SK-N-SH (cell line): ENCODE measurements around the gene CLPTM1L. TPM values are rescaled to one million over a fixed set of nuclear protein-coding genes. Genes with fewer than 3 reads are reported as not detected.

Experiments used
- CTCF ChIA-PET: fragments of 300-600, 350-600 bp; formaldehyde crosslinking; extraction: SDS; loops from one replicate; lab custom pipeline; 2021; lab: Yijun Ruan, JAX
- POLR2A ChIA-PET: fragments of 350-600 bp; sonication (Branson Sonifier 250); formaldehyde crosslinking; extraction: SDS; loops from one replicate; lab custom pipeline; 2020; ENCODE audit warnings: antibody characterized with exemption, inconsistent platforms; lab: Yijun Ruan, JAX
- DNase-seq: peaks from one replicate; pipeline ENCODE4 v3.0.0; 2012
- H2AFZ ChIP-seq: fragments of 200-600 bp; sonication (generic); 2 replicates; pipeline ENCODE4 v1.8.1; 2016; ENCODE audit warnings: antibody characterized with exemption, mild to moderate bottlenecking, low read depth
- H3F3A ChIP-seq: fragments of 200-600 bp; sonication (generic); replicated peaks from 2 replicates; pipeline ENCODE3; 2016; ENCODE audit warnings: antibody characterized with exemption, mild to moderate bottlenecking; ENCODE audit not compliant: insufficient read depth
- H3K27ac ChIP-seq, 2 experiments: fragments of 200-500 bp in 1 of 2; fragments of 200-600 bp in 1 of 2; sonication (Bioruptor generic) in 1 of 2; sonication (generic), shearing (Covaris generic) in 1 of 2; 2 replicates each; pipeline versions ENCODE4 v1.5.1 to v1.6.1; 2014 to 2016; ENCODE audit warnings: low read depth in 2 of 2, inconsistent platforms in 1 of 2, low read length in 1 of 2, mild to moderate bottlenecking in 1 of 2, mixed read lengths in 1 of 2
- H3K27me3 ChIP-seq: fragments of 200-600 bp; sonication (generic), shearing (Covaris generic); 2 replicates; pipeline ENCODE4 v1.6.1; 2016; ENCODE audit warnings: mixed run types; ENCODE audit not compliant: insufficient read depth
- H3K36me3 ChIP-seq, 2 experiments: fragments of 200-500 bp in 1 of 2; fragments of 200-600 bp in 1 of 2; sonication (Bioruptor generic) in 1 of 2; sonication (generic) in 1 of 2; replicated peaks in 1 of 2; 2 replicates each; pipeline versions ENCODE3 to v1.5.1; 2014 to 2016; ENCODE audit warnings: low read length in 1 of 2, mild to moderate bottlenecking in 1 of 2; ENCODE audit not compliant: insufficient read depth in 2 of 2, control insufficient read depth in 1 of 2
- H3K4me1 ChIP-seq, 2 experiments: fragments of 200-500 bp in 1 of 2; fragments of 200-600 bp in 1 of 2; sonication (Bioruptor generic) in 1 of 2; sonication (generic), shearing (Covaris generic) in 1 of 2; 2 replicates each; pipeline versions ENCODE4 v1.5.1 to v1.6.1; 2014 to 2016; ENCODE audit warnings: low read depth in 1 of 2, low read length in 1 of 2, mixed run types in 1 of 2; ENCODE audit not compliant: insufficient read depth in 2 of 2, control insufficient read depth in 1 of 2
- H3K4me2 ChIP-seq: fragments of 200-600 bp; sonication (generic), shearing (Covaris generic); 2 replicates; pipeline ENCODE4 v1.6.1; 2017; ENCODE audit warnings: mixed run types
- H3K4me3 ChIP-seq, 2 experiments: fragments of 200-500 bp in 1 of 2; fragments of 200-600 bp in 1 of 2; sonication (Bioruptor generic) in 1 of 2; sonication (generic), shearing (Covaris generic) in 1 of 2; 2 replicates each; pipeline versions ENCODE4 v1.5.1 to v1.8.1; 2014 to 2016; ENCODE audit warnings: low read depth in 2 of 2, inconsistent platforms in 1 of 2, low read length in 1 of 2, mild to moderate bottlenecking in 1 of 2, mixed read lengths in 1 of 2, moderate library complexity in 1 of 2
- H3K79me2 ChIP-seq: fragments of 200-600 bp; sonication (generic); 2 replicates; pipeline ENCODE4 v1.8.1; 2017; ENCODE audit warnings: mild to moderate bottlenecking; ENCODE audit not compliant: insufficient read depth
- H3K9ac ChIP-seq: fragments of 200-600 bp; sonication (generic); 2 replicates; pipeline ENCODE4 v1.6.1; 2017; ENCODE audit warnings: mixed run types
- H3K9me2 ChIP-seq: fragments of 200-600 bp; sonication (generic); 2 replicates; pipeline ENCODE4 v1.6.1; 2017; ENCODE audit warnings: mixed run types
- H3K9me3 ChIP-seq: fragments of 200-600 bp; sonication (generic); 2 replicates; pipeline ENCODE4 v1.6.1; 2017; ENCODE audit warnings: mixed run types, mild to moderate bottlenecking, moderate library complexity
- H4K20me1 ChIP-seq: fragments of 200-600 bp; sonication (generic); 2 replicates; pipeline ENCODE4 v1.6.1; 2017; ENCODE audit warnings: mild to moderate bottlenecking, mixed run types; ENCODE audit not compliant: insufficient read depth
- ELF1 ChIP-seq: IDR thresholded peaks from 2 replicates; pipeline ENCODE4 v1.4.0; 2012
- FOXJ3 ChIP-seq: sonication (generic); formaldehyde crosslinking; IDR thresholded peaks from 2 replicates; pipeline ENCODE4 v1.5.1; 2020; ENCODE audit warnings: mild to moderate bottlenecking, missing genetic modification reagents
- MEF2A ChIP-seq: IDR thresholded peaks from 2 replicates; pipeline ENCODE4 v1.4.0; 2012; ENCODE audit warnings: low read depth, borderline replicate concordance
- MXI1 ChIP-seq: IDR thresholded peaks from 2 replicates; pipeline ENCODE4 v1.6.1; 2012; ENCODE audit warnings: mild to moderate bottlenecking, low read depth, low read length, improper control_type of control experiment
- NFIC ChIP-seq: IDR thresholded peaks from 2 replicates; pipeline ENCODE4 v1.4.0; 2012; ENCODE audit warnings: borderline replicate concordance
- TAF1 ChIP-seq: IDR thresholded peaks from 2 replicates; pipeline ENCODE4 v1.6.1; 2012; ENCODE audit warnings: low read depth, mild to moderate bottlenecking, low read length, moderate library complexity, borderline replicate concordance
- YY1 ChIP-seq: IDR thresholded peaks from 2 replicates; pipeline ENCODE4 v1.4.0; 2012; ENCODE audit warnings: low read depth, mild to moderate bottlenecking
- WGBS: methylation state at CpG from one replicate; pipeline ENCODE4 v1.1.6; 2017; ENCODE audit warnings: low lambda C conversion rate; 5-methylcytosine and 5-hydroxymethylcytosine counted together
- polyA plus RNA-seq, 3 experiments: library from polyadenylated mRNA; depleted of rRNA; stranded (reverse); fragments of >200 nt; gene quantifications; 2 replicates each; pipeline ENCODE4 v1.2.3, GENCODE V29; 2012
- TF ChIP-seq, protein P1 (sequence below): IDR thresholded peaks from 2 replicates; pipeline ENCODE4 v1.4.0; 2012; ENCODE audit warnings: low read depth, borderline replicate concordance
- TF ChIP-seq, protein P2 (sequence below): IDR thresholded peaks from 2 replicates; pipeline ENCODE4 v1.6.1; 2012; ENCODE audit warnings: mild to moderate bottlenecking, low read depth, low read length, moderate library complexity
- TF ChIP-seq, protein P3 (sequence below): IDR thresholded peaks from 2 replicates; pipeline ENCODE4; 2012
- TF ChIP-seq, protein P4 (sequence below): IDR thresholded peaks from 2 replicates; pipeline ENCODE4 v1.4.0; 2012; ENCODE audit warnings: low read depth, borderline replicate concordance
- TF ChIP-seq, protein P5 (sequence below): IDR thresholded peaks from 2 replicates; pipeline ENCODE4 v1.4.0; 2012; ENCODE audit warnings: low read depth

CLPTM1L gene
- polyA plus RNA-seq, 1 of the 3 experiments (the other 2 are of a cell fraction) = 202 TPM

DNA sequence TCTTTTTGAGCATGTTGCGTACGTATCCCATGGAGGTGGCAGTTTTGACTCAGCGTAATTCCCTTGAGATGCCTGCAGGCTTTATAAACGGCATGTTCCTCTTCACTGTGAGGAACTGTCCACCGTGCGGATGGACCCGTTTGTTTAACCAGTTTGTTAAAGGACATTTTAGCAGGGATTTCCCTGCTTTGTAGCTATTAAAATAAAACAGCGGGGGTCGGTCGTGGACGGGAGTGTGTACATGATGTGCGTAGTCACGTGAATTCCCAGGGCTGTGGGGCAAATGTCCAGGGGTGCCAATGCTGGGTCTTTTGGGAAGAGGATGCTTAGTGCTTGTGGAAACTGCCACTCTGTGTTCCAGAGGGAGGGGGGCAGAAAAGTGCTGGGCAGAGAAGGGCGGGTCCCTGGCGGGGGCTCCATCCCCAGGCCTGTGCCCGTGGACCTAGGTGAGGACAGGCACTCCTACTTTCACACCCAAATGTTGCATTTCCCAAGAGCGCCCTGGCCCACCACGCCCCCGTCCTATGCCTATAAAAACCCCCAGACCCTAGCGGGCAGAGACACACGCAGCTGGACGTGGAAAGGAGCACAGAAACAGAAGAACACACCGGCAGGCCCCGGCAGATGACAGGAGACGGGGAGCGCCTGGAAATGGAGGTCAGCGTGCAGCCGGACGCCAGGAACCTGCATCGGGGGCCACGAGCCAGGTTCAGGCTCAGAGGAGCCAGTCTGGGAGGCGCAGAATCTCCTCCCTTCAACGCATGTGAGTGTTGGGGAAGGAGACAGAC is 46.0 kb downstream of the CLPTM1L start:
- Histone ChIP-seq H3K4me1 (peaks cover 0 to 2% of the 10 kb centered on the region in 2 experiments; a peak in 1 of 4 replicates), H3F3A (no peaks in the 10 kb centered on the region), H2AFZ (no peak overlapping the region), H3K9me2 (no peaks in the 10 kb centered on the region), H3K27ac (no peak overlapping the region), H3K36me3 (no peaks in the 10 kb centered on the region), H3K27me3 (peaks cover 39% of the 10 kb centered on the region; the same call in 1 of the 2 replicates), H3K4me2 (no peak overlapping the region), H4K20me1 (no peaks in the 10 kb centered on the region), H3K79me2 (no peaks in the 10 kb centered on the region), H3K9ac (no peak overlapping the region), H3K4me3 (no peak overlapping the region), H3K9me3 (peaks cover 8% of the 10 kb centered on the region; the same call in 1 of the 2 replicates)
- 60% methylated on average over 33 of the region's 33 CpGs for WGBS
- ChIA-PET CTCF (interaction anchor here (0.6 to 1.0 kb wide), 2 partner anchors 8 to 22 kb away, joined by 3 read pairs; no protein-coding TSS in a partner anchor), POLR2A (no interaction called here)
- no peak for DNase-seq
- TF ChIP-seq NFIC = no peak
- no peak for TF ChIP-seq ELF1
- no peak for TF ChIP-seq YY1
- TF ChIP-seq, protein P1, sequence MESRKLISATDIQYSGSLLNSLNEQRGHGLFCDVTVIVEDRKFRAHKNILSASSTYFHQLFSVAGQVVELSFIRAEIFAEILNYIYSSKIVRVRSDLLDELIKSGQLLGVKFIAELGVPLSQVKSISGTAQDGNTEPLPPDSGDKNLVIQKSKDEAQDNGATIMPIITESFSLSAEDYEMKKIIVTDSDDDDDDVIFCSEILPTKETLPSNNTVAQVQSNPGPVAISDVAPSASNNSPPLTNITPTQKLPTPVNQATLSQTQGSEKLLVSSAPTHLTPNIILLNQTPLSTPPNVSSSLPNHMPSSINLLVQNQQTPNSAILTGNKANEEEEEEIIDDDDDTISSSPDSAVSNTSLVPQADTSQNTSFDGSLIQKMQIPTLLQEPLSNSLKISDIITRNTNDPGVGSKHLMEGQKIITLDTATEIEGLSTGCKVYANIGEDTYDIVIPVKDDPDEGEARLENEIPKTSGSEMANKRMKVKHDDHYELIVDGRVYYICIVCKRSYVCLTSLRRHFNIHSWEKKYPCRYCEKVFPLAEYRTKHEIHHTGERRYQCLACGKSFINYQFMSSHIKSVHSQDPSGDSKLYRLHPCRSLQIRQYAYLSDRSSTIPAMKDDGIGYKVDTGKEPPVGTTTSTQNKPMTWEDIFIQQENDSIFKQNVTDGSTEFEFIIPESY = no peak
- TF ChIP-seq MEF2A = no peak
- TF ChIP-seq MXI1 = no peak
- TF ChIP-seq, protein P2, sequence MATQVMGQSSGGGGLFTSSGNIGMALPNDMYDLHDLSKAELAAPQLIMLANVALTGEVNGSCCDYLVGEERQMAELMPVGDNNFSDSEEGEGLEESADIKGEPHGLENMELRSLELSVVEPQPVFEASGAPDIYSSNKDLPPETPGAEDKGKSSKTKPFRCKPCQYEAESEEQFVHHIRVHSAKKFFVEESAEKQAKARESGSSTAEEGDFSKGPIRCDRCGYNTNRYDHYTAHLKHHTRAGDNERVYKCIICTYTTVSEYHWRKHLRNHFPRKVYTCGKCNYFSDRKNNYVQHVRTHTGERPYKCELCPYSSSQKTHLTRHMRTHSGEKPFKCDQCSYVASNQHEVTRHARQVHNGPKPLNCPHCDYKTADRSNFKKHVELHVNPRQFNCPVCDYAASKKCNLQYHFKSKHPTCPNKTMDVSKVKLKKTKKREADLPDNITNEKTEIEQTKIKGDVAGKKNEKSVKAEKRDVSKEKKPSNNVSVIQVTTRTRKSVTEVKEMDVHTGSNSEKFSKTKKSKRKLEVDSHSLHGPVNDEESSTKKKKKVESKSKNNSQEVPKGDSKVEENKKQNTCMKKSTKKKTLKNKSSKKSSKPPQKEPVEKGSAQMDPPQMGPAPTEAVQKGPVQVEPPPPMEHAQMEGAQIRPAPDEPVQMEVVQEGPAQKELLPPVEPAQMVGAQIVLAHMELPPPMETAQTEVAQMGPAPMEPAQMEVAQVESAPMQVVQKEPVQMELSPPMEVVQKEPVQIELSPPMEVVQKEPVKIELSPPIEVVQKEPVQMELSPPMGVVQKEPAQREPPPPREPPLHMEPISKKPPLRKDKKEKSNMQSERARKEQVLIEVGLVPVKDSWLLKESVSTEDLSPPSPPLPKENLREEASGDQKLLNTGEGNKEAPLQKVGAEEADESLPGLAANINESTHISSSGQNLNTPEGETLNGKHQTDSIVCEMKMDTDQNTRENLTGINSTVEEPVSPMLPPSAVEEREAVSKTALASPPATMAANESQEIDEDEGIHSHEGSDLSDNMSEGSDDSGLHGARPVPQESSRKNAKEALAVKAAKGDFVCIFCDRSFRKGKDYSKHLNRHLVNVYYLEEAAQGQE = no peak
- TF ChIP-seq, protein P3, sequence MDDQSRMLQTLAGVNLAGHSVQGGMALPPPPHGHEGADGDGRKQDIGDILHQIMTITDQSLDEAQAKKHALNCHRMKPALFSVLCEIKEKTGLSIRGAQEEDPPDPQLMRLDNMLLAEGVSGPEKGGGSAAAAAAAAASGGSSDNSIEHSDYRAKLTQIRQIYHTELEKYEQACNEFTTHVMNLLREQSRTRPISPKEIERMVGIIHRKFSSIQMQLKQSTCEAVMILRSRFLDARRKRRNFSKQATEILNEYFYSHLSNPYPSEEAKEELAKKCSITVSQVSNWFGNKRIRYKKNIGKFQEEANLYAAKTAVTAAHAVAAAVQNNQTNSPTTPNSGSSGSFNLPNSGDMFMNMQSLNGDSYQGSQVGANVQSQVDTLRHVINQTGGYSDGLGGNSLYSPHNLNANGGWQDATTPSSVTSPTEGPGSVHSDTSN = no peak
- TF ChIP-seq FOXJ3 = no peak
- TF ChIP-seq, protein P4, sequence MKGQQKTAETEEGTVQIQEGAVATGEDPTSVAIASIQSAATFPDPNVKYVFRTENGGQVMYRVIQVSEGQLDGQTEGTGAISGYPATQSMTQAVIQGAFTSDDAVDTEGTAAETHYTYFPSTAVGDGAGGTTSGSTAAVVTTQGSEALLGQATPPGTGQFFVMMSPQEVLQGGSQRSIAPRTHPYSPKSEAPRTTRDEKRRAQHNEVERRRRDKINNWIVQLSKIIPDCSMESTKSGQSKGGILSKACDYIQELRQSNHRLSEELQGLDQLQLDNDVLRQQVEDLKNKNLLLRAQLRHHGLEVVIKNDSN = no peak
- TF ChIP-seq TAF1 = no peak
- TF ChIP-seq, protein P5, sequence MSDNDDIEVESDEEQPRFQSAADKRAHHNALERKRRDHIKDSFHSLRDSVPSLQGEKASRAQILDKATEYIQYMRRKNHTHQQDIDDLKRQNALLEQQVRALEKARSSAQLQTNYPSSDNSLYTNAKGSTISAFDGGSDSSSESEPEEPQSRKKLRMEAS = no peak
